ENCODE results near the gene ILK.

- TF ChIP-seq CTCF (IDR thresholded peaks at IDR 0.05; ENCODE audit: insufficient read depth, low read length, poor library complexity, severe bottlenecking): no peak
- TF ChIP-seq EZH2phosphoT487 (conservative IDR thresholded peaks at IDR 0.05; ENCODE audit: low read length): no peak
Measured at GRCh38 chr11:6656936-6657335, 53.4 kb downstream of the ILK start.
